ENCODE measurements around the gene PCLAF.

GRCh38 chr15:64430000-64430735 lies 48.9 kb upstream of the PCLAF start:
- TF ChIP-seq, protein P1, sequence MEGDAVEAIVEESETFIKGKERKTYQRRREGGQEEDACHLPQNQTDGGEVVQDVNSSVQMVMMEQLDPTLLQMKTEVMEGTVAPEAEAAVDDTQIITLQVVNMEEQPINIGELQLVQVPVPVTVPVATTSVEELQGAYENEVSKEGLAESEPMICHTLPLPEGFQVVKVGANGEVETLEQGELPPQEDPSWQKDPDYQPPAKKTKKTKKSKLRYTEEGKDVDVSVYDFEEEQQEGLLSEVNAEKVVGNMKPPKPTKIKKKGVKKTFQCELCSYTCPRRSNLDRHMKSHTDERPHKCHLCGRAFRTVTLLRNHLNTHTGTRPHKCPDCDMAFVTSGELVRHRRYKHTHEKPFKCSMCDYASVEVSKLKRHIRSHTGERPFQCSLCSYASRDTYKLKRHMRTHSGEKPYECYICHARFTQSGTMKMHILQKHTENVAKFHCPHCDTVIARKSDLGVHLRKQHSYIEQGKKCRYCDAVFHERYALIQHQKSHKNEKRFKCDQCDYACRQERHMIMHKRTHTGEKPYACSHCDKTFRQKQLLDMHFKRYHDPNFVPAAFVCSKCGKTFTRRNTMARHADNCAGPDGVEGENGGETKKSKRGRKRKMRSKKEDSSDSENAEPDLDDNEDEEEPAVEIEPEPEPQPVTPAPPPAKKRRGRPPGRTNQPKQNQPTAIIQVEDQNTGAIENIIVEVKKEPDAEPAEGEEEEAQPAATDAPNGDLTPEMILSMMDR (IDR thresholded peaks at IDR 0.05), result no peak
- TF ChIP-seq POLR2A (IDR thresholded peaks at IDR 0.05), result no peak

Data from body of pancreas (tissue), 4 donors.